CD8-positive, alpha-beta memory T cell (primary cell): ENCODE data around the gene IPPK. TPM values are rescaled to one million over a fixed set of nuclear protein-coding genes. Genes with fewer than 3 reads are reported as not detected.
"Not testable (repeated sequence)": the region's sequence is repeated elsewhere in the genome, so short reads cannot be mapped to it uniquely, and the experiment has no call there.

ENCODE experiments used
- CTCF ChIA-PET: fragments of 350-600 bp; sonication (Branson Sonifier 250); formaldehyde crosslinking; loops from one replicate; lab custom pipeline; 2021; ENCODE audit warnings: antibody characterized with exemption; lab: Charles Lee
- POLR2A ChIA-PET: fragments of 350-600 bp; sonication (Branson Sonifier 250); formaldehyde crosslinking; loops from one replicate; lab custom pipeline; 2021; ENCODE audit warnings: antibody characterized with exemption; lab: Charles Lee
- DNase-seq, 5 donors: peaks; one replicate each; pipeline versions ENCODE4 v3.0.0 to v3.0.0-alpha.2; 2020 to 2022; ENCODE audit warnings: mixed read lengths in 1 of 5
- H3K27ac ChIP-seq: one replicate; pipeline ENCODE4 v1.7.0; 2013; ENCODE audit warnings: low read depth, mild to moderate bottlenecking, low read length, moderate library complexity
- H3K27me3 ChIP-seq: 2 replicates; pipeline ENCODE4 v1.7.0; 2013; ENCODE audit warnings: low read length, mild to moderate bottlenecking; ENCODE audit not compliant: insufficient read depth, poor library complexity, severe bottlenecking
- H3K36me3 ChIP-seq: 2 replicates; pipeline ENCODE4 v1.7.0; 2013; ENCODE audit warnings: mild to moderate bottlenecking, low read length, moderate library complexity; ENCODE audit not compliant: insufficient read depth
- H3K4me1 ChIP-seq: 2 replicates; pipeline ENCODE4 v1.7.0; 2013; ENCODE audit warnings: mild to moderate bottlenecking, low read length, moderate library complexity; ENCODE audit not compliant: insufficient read depth
- H3K4me3 ChIP-seq: 2 replicates; pipeline ENCODE4 v1.7.0; 2013; ENCODE audit warnings: mild to moderate bottlenecking, low read length
- H3K9me3 ChIP-seq: 2 replicates; pipeline ENCODE4 v1.7.0; 2013; ENCODE audit warnings: mild to moderate bottlenecking, low read length
- H3K27ac Mint-ChIP-seq, 8 donors: one replicate each; pipeline ENCODE4 v1.8.0; 2020 to 2021; ENCODE audit warnings: mixed read lengths in 8 of 8, mild to moderate bottlenecking in 6 of 8, inconsistent platforms in 3 of 8, moderate library complexity in 3 of 8
- H3K27me3 Mint-ChIP-seq, 2 donors: one replicate each; pipeline ENCODE4 v1.8.0; 2020 to 2021; ENCODE audit warnings: mixed read lengths in 2 of 2, mild to moderate bottlenecking in 1 of 2, moderate library complexity in 1 of 2
- H3K36me3 Mint-ChIP-seq, 3 donors: one replicate each; pipeline ENCODE4 v1.8.0; 2020 to 2021; ENCODE audit warnings: mixed read lengths in 3 of 3, inconsistent platforms in 1 of 3, mild to moderate bottlenecking in 1 of 3
- H3K4me1 Mint-ChIP-seq, 3 donors: one replicate each; pipeline ENCODE4 v1.8.0; 2020 to 2021; ENCODE audit warnings: mixed read lengths in 3 of 3, inconsistent platforms in 1 of 3, mild to moderate bottlenecking in 1 of 3
- H3K4me3 Mint-ChIP-seq, 7 donors: one replicate each; pipeline ENCODE4 v1.8.0; 2020 to 2021; ENCODE audit warnings: mixed read lengths in 7 of 7, mild to moderate bottlenecking in 6 of 7, moderate library complexity in 4 of 7, inconsistent platforms in 2 of 7
- H3K9me3 Mint-ChIP-seq, 5 donors: one replicate each; pipeline ENCODE4 v1.8.0; 2020 to 2022; ENCODE audit warnings: mixed read lengths in 5 of 5, mild to moderate bottlenecking in 3 of 5, moderate library complexity in 2 of 5, inconsistent platforms in 1 of 5
- polyA plus RNA-seq: library from polyadenylated mRNA; unstranded; fragments of 300-500 nt; fragmentation: Illumina TruSeq; gene quantifications from one replicate; pipeline ENCODE4 v1.2.3, GENCODE V29; 2021
- total RNA-seq, 2 experiments: library from RNA; stranded (reverse); gene quantifications; one replicate each; pipeline ENCODE4 v1.2.3, GENCODE V29; 2021

IPPK gene
- total and polyA plus RNA-seq, 3 experiments from 2014 or later: 9.2 to 13.7 (median 13.5) TPM

- Histone ChIP-seq H3K4me3 (no peak overlapping the region), H3K36me3 (no peaks in the 10 kb centered on the region), H3K9me3 (peaks cover 4% of the 10 kb centered on the region), H3K27ac (no peak overlapping the region), H3K27me3 (no peaks in the 10 kb centered on the region), H3K4me1 (no peaks in the 10 kb centered on the region)
- Mint-ChIP-seq H3K27ac (no peak overlapping the region), H3K27me3 (peaks cover 0 to 3% of the 10 kb centered on the region in 2 donors), H3K4me3 (no peak overlapping the region), H3K36me3 (peaks cover 0 to 29% (median 2%) of the 10 kb centered on the region in 3 donors), H3K9me3 (peaks cover 0 to 21% (median 15%) of the 10 kb centered on the region in 5 donors), H3K4me1 (no peaks in the 10 kb centered on the region)
- ChIA-PET CTCF (no interaction called here), POLR2A (no interaction called here)
- no peak for DNase-seq
Measured at GRCh38 chr9:92603100-92603499, 66.8 kb downstream of the IPPK start.

- POLR2A ChIA-PET: no interaction called here
- H3K36me3 Mint-ChIP-seq: peaks cover 0 to 29% (median 2%) of the 10 kb centered on the region in 3 donors
Measured at GRCh38 chr9:92602413-92602812, 67.5 kb downstream of the IPPK start.

GRCh38 chr9:92601451-92601850, 68.5 kb downstream of the IPPK start:
- Mint-ChIP-seq H3K27ac (no peak overlapping the region), H3K27me3 (peaks cover 0 to 3% of the 10 kb centered on the region in 2 donors), H3K9me3 (peaks cover 0 to 21% (median 15%) of the 10 kb centered on the region in 5 donors), H3K36me3 (peaks cover 0 to 29% (median 2%) of the 10 kb centered on the region in 3 donors), H3K4me1 (no peaks in the 10 kb centered on the region), H3K4me3 (no peak overlapping the region)
- POLR2A ChIA-PET: no interaction called here
- no peak overlapping the region for H3K27ac ChIP-seq
- peaks cover 4% of the 10 kb centered on the region for H3K9me3 ChIP-seq
- DNase-seq: no peak
- CTCF ChIA-PET: no interaction called here
- no peaks in the 10 kb centered on the region for H3K36me3 ChIP-seq
- no peaks in the 10 kb centered on the region for H3K4me1 ChIP-seq
- no peaks in the 10 kb centered on the region for H3K27me3 ChIP-seq
- H3K4me3 ChIP-seq: no peak overlapping the region

More at GRCh38 chr9:92602413-92602812, 67.5 kb downstream of the IPPK start:
- Histone ChIP-seq H3K27me3 (no peaks in the 10 kb centered on the region), H3K4me3 (no peak overlapping the region), H3K36me3 (no peaks in the 10 kb centered on the region), H3K9me3 (peaks cover 4% of the 10 kb centered on the region), H3K27ac (no peak overlapping the region), H3K4me1 (no peaks in the 10 kb centered on the region)
- Mint-ChIP-seq H3K9me3 (peaks cover 0 to 21% (median 15%) of the 10 kb centered on the region in 5 donors), H3K4me1 (no peaks in the 10 kb centered on the region), H3K4me3 (no peak overlapping the region), H3K27me3 (peaks cover 0 to 3% of the 10 kb centered on the region in 2 donors), H3K27ac (no peak overlapping the region)
- no peak for DNase-seq
- CTCF ChIA-PET: no interaction called here

GRCh38 chr9:92600462-92601261, 69.3 kb downstream of the IPPK start:
- Histone ChIP-seq H3K4me1 (no peaks in the 10 kb centered on the region), H3K27ac (no peak overlapping the region), H3K27me3 (no peaks in the 10 kb centered on the region), H3K4me3 (no peak overlapping the region), H3K36me3 (no peaks in the 10 kb centered on the region), H3K9me3 (peaks cover 4% of the 10 kb centered on the region)
- Mint-ChIP-seq H3K4me3 (no peak overlapping the region), H3K4me1 (no peaks in the 10 kb centered on the region), H3K9me3 (peaks cover 0 to 19% (median 15%) of the 10 kb centered on the region in 5 donors), H3K27me3 (peaks cover 0 to 3% of the 10 kb centered on the region in 2 donors), H3K27ac (no peak overlapping the region), H3K36me3 (peaks cover 0 to 29% (median 2%) of the 10 kb centered on the region in 3 donors)
- POLR2A ChIA-PET: no interaction called here
- CTCF ChIA-PET: no interaction called here
- no peak for DNase-seq

- no peak for DNase-seq
- H3K4me1 ChIP-seq: no peaks in the 10 kb centered on the region
- no peak overlapping the region for H3K27ac ChIP-seq
- Mint-ChIP-seq H3K27me3 (peaks cover 0 to 3% of the 10 kb centered on the region in 2 donors), H3K36me3 (peaks cover 0 to 24% (median 2%) of the 10 kb centered on the region in 3 donors), H3K27ac (no peak overlapping the region), H3K4me1 (no peaks in the 10 kb centered on the region), H3K9me3 (peaks cover 0 to 14% (median 12%) of the 10 kb centered on the region in 5 donors), H3K4me3 (no peak overlapping the region)
- ChIA-PET POLR2A (no interaction called here), CTCF (no interaction called here)
- peaks cover 4% of the 10 kb centered on the region for H3K9me3 ChIP-seq
- no peak overlapping the region for H3K4me3 ChIP-seq
- H3K27me3 ChIP-seq: no peaks in the 10 kb centered on the region
- H3K36me3 ChIP-seq: no peaks in the 10 kb centered on the region
Measured at GRCh38 chr9:92599938-92600461, 69.9 kb downstream of the IPPK start.

GRCh38 chr9:92598382-92598781, 71.5 kb downstream of the IPPK start:
- H3K27ac ChIP-seq: no peak overlapping the region
- POLR2A ChIA-PET: interaction anchor here (0.6 kb wide), 1 partner anchor 25 kb away, joined by 7 read pairs; no protein-coding TSS in a partner anchor
- H3K4me3 ChIP-seq: no peak overlapping the region
- H3K4me1 ChIP-seq: no peaks in the 10 kb centered on the region
- Mint-ChIP-seq H3K27ac (no peak overlapping the region), H3K36me3 (peaks cover 0 to 17% (median 2%) of the 10 kb centered on the region in 3 donors), H3K4me3 (no peak overlapping the region), H3K27me3 (peaks cover 0 to 3% of the 10 kb centered on the region in 2 donors), H3K9me3 (peaks cover 0 to 5% (median 2%) of the 10 kb centered on the region in 5 donors), H3K4me1 (no peaks in the 10 kb centered on the region)
- H3K36me3 ChIP-seq: no peaks in the 10 kb centered on the region
- no peaks in the 10 kb centered on the region for H3K9me3 ChIP-seq
- no peaks in the 10 kb centered on the region for H3K27me3 ChIP-seq
- CTCF ChIA-PET: no interaction called here
- DNase-seq: no peak

GRCh38 chr9:92595930-92596329, 74.0 kb downstream of the IPPK start:
- CTCF ChIA-PET: no interaction called here
- H3K27me3 Mint-ChIP-seq: no peaks in the 10 kb centered on the region
- H3K4me1 Mint-ChIP-seq: no peaks in the 10 kb centered on the region

GRCh38 chr9:92595075-92595474, 74.9 kb downstream of the IPPK start:
- CTCF ChIA-PET, H3K9me3 ChIP-seq, H3K9me3 Mint-ChIP-seq, H3K27me3 Mint-ChIP-seq, H3K4me1 Mint-ChIP-seq, H3K4me3 ChIP-seq, H3K27ac ChIP-seq, DNase-seq, H3K27ac Mint-ChIP-seq, H3K4me1 ChIP-seq, H3K4me3 Mint-ChIP-seq, H3K36me3 Mint-ChIP-seq, H3K27me3 ChIP-seq, H3K36me3 ChIP-seq, POLR2A ChIA-PET: not testable (repeated sequence)

More at GRCh38 chr9:92595930-92596329, 74.0 kb downstream of the IPPK start:
- Mint-ChIP-seq H3K36me3 (peaks cover 0 to 3% (median 0%) of the 10 kb centered on the region in 3 donors), H3K27ac (no peak overlapping the region), H3K9me3 (no peaks in the 10 kb centered on the region), H3K4me3 (no peak overlapping the region)
- no peak overlapping the region for H3K4me3 ChIP-seq
- no peaks in the 10 kb centered on the region for H3K9me3 ChIP-seq
- no peak overlapping the region for H3K27ac ChIP-seq
- H3K4me1 ChIP-seq: no peaks in the 10 kb centered on the region
- no peak for DNase-seq
- no peaks in the 10 kb centered on the region for H3K27me3 ChIP-seq
- POLR2A ChIA-PET: no interaction called here
- H3K36me3 ChIP-seq: no peaks in the 10 kb centered on the region
